SK-N-SH treated with all-trans-retinoic acid at 6 μM for 48 hours (cell line): ENCODE results near the gene FOXE3.

ENCODE experiments used
- ATAC-seq: fragments of 200-7000 bp; cut with Tn5 transposase; 3 replicates; pipeline ENCODE4 v1.9.1; 2020; ENCODE audit warnings: mild to moderate bottlenecking, moderate library complexity
- ARNTL ChIP-seq: fragments of 450-650 bp; formaldehyde crosslinking; IDR thresholded peaks from 2 replicates; pipeline ENCODE4 v1.5.0; 2020; ENCODE audit warnings: low read depth, mild to moderate bottlenecking, moderate library complexity, borderline replicate concordance
- BACH2 ChIP-seq: fragments of 250-450 bp; sonication (Bioruptor Pico); IDR thresholded peaks from 2 replicates; pipeline ENCODE4 v1.9.0; 2021; ENCODE audit warnings: mild to moderate bottlenecking, borderline replicate concordance
- CREB5 ChIP-seq: fragments of 250-450 bp; sonication (Bioruptor Pico); IDR thresholded peaks from 2 replicates; pipeline ENCODE4 v1.5.1; 2020; ENCODE audit warnings: low read depth, mild to moderate bottlenecking, moderate library complexity
- CSDC2 ChIP-seq: fragments of 250-450 bp; sonication (Bioruptor Pico); IDR thresholded peaks from 2 replicates; pipeline ENCODE4 v1.5.0; 2020; ENCODE audit warnings: mild to moderate bottlenecking, moderate library complexity
- ESRRG ChIP-seq: fragments of 250-450 bp; sonication (Bioruptor Pico); IDR thresholded peaks from 2 replicates; pipeline ENCODE4 v1.6.1; 2021; ENCODE audit warnings: mild to moderate bottlenecking
- GLIS3 ChIP-seq: fragments of 250-450 bp; sonication (Bioruptor Pico); IDR thresholded peaks from 2 replicates; pipeline ENCODE4 v1.5.0; 2020; ENCODE audit warnings: mild to moderate bottlenecking, moderate library complexity
- ISL1 ChIP-seq: fragments of 250-450 bp; sonication (Bioruptor Pico); IDR thresholded peaks from 2 replicates; pipeline ENCODE4 v2.1.2; 2022; ENCODE audit warnings: mild to moderate bottlenecking, moderate library complexity
- OSR1 ChIP-seq: fragments of 250-450 bp; sonication (Bioruptor Pico); IDR thresholded peaks from 2 replicates; pipeline ENCODE4 v1.8.0; 2022; ENCODE audit warnings: moderate library complexity, mild to moderate bottlenecking, inconsistent platforms
- POU6F1 ChIP-seq: fragments of 250-450 bp; sonication (Bioruptor Pico); IDR thresholded peaks from 2 replicates; pipeline ENCODE4 v1.8.0; 2021; ENCODE audit warnings: low read depth, mild to moderate bottlenecking, moderate library complexity, borderline replicate concordance
- PPARA ChIP-seq: fragments of 250-450 bp; sonication (Bioruptor Pico); IDR thresholded peaks from 2 replicates; pipeline ENCODE4 v1.5.0; 2020; ENCODE audit warnings: mild to moderate bottlenecking, borderline replicate concordance
- RARB ChIP-seq: fragments of 250-450 bp; sonication (Bioruptor Pico); IDR thresholded peaks from 2 replicates; pipeline ENCODE4 v1.8.0; 2021; ENCODE audit warnings: mild to moderate bottlenecking, moderate library complexity
- SNAI2 ChIP-seq: fragments of 250-450 bp; sonication (Bioruptor Pico); IDR thresholded peaks from 2 replicates; pipeline ENCODE4 v1.5.0; 2020; ENCODE audit warnings: mild to moderate bottlenecking, moderate library complexity
- TCF4 ChIP-seq: fragments of 250-450 bp; sonication (Bioruptor Pico); IDR thresholded peaks from 2 replicates; pipeline ENCODE4 v1.8.0; 2021; ENCODE audit warnings: mild to moderate bottlenecking, moderate library complexity, borderline replicate concordance
- TOX ChIP-seq: fragments of 250-450 bp; sonication (Bioruptor Pico); IDR thresholded peaks from 2 replicates; pipeline ENCODE4 v1.8.0; 2021; ENCODE audit warnings: mild to moderate bottlenecking, moderate library complexity, borderline replicate concordance
- ZFP3 ChIP-seq: fragments of 250-450 bp; sonication (Bioruptor Pico); IDR thresholded peaks from 2 replicates; pipeline ENCODE4 v1.5.0; 2020; ENCODE audit warnings: mild to moderate bottlenecking, moderate library complexity
- ZFP30 ChIP-seq: fragments of 450-650 bp; formaldehyde crosslinking; IDR thresholded peaks from 2 replicates; pipeline ENCODE4 v1.5.0; 2022; ENCODE audit warnings: mild to moderate bottlenecking, moderate library complexity
- ZNF70 ChIP-seq: fragments of 450-650 bp; formaldehyde crosslinking; IDR thresholded peaks from 2 replicates; pipeline ENCODE4 v1.5.0; 2020; ENCODE audit warnings: mild to moderate bottlenecking, moderate library complexity
- TF ChIP-seq, protein P1 (sequence below): fragments of 250-450 bp; sonication (Bioruptor Pico); IDR thresholded peaks from 2 replicates; pipeline ENCODE4 v1.5.0; 2020; ENCODE audit warnings: mild to moderate bottlenecking, moderate library complexity

The FOXE3 gene

GRCh38 chr1:47411436-47411835 is 4.6 kb upstream of the FOXE3 start:
- TF ChIP-seq ISL1 (CRISPR knock-in tag), result no peak
- no peak for TF ChIP-seq ARNTL
- TF ChIP-seq TCF4 (CRISPR knock-in tag), result no peak
- no peak for TF ChIP-seq GLIS3 (CRISPR knock-in tag)
- ATAC-seq, result no peak; the same call in 2 of the 3 replicates

- no peak for TF ChIP-seq SNAI2 (CRISPR knock-in tag)
- no peak for TF ChIP-seq POU6F1 (CRISPR knock-in tag)
- no peak for TF ChIP-seq ARNTL
- TF ChIP-seq, protein P1, sequence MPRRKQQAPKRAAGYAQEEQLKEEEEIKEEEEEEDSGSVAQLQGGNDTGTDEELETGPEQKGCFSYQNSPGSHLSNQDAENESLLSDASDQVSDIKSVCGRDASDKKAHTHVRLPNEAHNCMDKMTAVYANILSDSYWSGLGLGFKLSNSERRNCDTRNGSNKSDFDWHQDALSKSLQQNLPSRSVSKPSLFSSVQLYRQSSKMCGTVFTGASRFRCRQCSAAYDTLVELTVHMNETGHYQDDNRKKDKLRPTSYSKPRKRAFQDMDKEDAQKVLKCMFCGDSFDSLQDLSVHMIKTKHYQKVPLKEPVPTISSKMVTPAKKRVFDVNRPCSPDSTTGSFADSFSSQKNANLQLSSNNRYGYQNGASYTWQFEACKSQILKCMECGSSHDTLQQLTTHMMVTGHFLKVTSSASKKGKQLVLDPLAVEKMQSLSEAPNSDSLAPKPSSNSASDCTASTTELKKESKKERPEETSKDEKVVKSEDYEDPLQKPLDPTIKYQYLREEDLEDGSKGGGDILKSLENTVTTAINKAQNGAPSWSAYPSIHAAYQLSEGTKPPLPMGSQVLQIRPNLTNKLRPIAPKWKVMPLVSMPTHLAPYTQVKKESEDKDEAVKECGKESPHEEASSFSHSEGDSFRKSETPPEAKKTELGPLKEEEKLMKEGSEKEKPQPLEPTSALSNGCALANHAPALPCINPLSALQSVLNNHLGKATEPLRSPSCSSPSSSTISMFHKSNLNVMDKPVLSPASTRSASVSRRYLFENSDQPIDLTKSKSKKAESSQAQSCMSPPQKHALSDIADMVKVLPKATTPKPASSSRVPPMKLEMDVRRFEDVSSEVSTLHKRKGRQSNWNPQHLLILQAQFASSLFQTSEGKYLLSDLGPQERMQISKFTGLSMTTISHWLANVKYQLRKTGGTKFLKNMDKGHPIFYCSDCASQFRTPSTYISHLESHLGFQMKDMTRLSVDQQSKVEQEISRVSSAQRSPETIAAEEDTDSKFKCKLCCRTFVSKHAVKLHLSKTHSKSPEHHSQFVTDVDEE (CRISPR knock-in tag), result no peak
- TF ChIP-seq ZFP30 (CRISPR knock-in tag), result no peak
- ATAC-seq, result no peak
Measured at GRCh38 chr1:47412437-47412836, 3.6 kb upstream of the FOXE3 start.

GRCh38 chr1:47416319-47417169 is 459 bp downstream of the FOXE3 start:
- ATAC-seq, result no peak
- TF ChIP-seq PPARA (CRISPR knock-in tag) (no peak), TCF4 (CRISPR knock-in tag) (no peak), OSR1 (CRISPR knock-in tag) (no peak), POU6F1 (CRISPR knock-in tag) (no peak), ZFP3 (CRISPR knock-in tag) (no peak), GLIS3 (CRISPR knock-in tag) (no peak), TOX (CRISPR knock-in tag) (no peak), CSDC2 (CRISPR knock-in tag) (no peak), BACH2 (CRISPR knock-in tag) (no peak), CREB5 (CRISPR knock-in tag) (no peak), ISL1 (CRISPR knock-in tag) (no peak), ZNF70 (CRISPR knock-in tag) (no peak), ESRRG (CRISPR knock-in tag) (no peak), RARB (CRISPR knock-in tag) (no peak)
- TF ChIP-seq, protein P1 (CRISPR knock-in tag), result no peak
